Nephron (organoid): Measurements from ENCODE around the gene ARID3A.
A peak's percentile ranks its signal among the peaks of the same experiment; 100 is the strongest.
"Not testable (repeated sequence)": the region's sequence is repeated elsewhere in the genome, so short reads cannot be mapped to it uniquely, and the experiment has no call there.

Source experiments
- H3K27ac Mint-ChIP-seq, 3 experiments: 2 replicates each; pipeline ENCODE4 v1.8.0; 2020; ENCODE audit warnings: mixed read lengths in 3 of 3, mild to moderate bottlenecking in 2 of 3, moderate library complexity in 1 of 3
- H3K27me3 Mint-ChIP-seq: 2 replicates; pipeline ENCODE4 v1.8.0; 2021; ENCODE audit warnings: low read depth, mild to moderate bottlenecking, moderate library complexity, mixed read lengths
- H3K36me3 Mint-ChIP-seq: 2 replicates; pipeline ENCODE4 v1.8.0; 2020; ENCODE audit warnings: low read depth, mixed read lengths
- H3K4me1 Mint-ChIP-seq: 2 replicates; pipeline ENCODE4 v1.8.0; 2020; ENCODE audit warnings: mixed read lengths
- H3K4me3 Mint-ChIP-seq, 3 experiments: 2 replicates each; pipeline ENCODE4 v1.8.0; 2020; ENCODE audit warnings: mild to moderate bottlenecking in 3 of 3, mixed read lengths in 3 of 3, moderate library complexity in 2 of 3
- H3K9me3 Mint-ChIP-seq: 2 replicates; pipeline ENCODE4 v1.8.0; 2020; ENCODE audit warnings: mixed read lengths
- CTCF ChIP-seq, 3 experiments: fragments of 200-600 bp; sonication (generic); IDR thresholded peaks; one replicate each; pipeline ENCODE4 v1.5.0; 2021; ENCODE audit warnings: antibody characterized with exemption in 3 of 3; ENCODE audit not compliant: unreplicated experiment in 3 of 3

The ARID3A gene

GRCh38 chr19:955803-956765 is 30.2 kb downstream of the ARID3A start:
- Mint-ChIP-seq H3K4me3 (peak overlapping the region in 1 of 3 experiments; percentile 65), H3K9me3 (no peaks in the 10 kb centered on the region), H3K36me3 (peaks cover 9% of the 10 kb centered on the region), H3K27me3 (no peaks in the 10 kb centered on the region), H3K27ac (peak overlapping the region; percentile 93 to 96 (median 95)), H3K4me1 (peaks cover 23% of the 10 kb centered on the region)
- no peak for TF ChIP-seq CTCF (IDR thresholded peaks at IDR 0.05; ENCODE audit: unreplicated experiment in 3 of 3)

GRCh38 chr19:956766-957440 is 31.1 kb downstream of the ARID3A start:
- Mint-ChIP-seq H3K9me3 (no peaks in the 10 kb centered on the region), H3K27me3 (no peaks in the 10 kb centered on the region), H3K4me3 (peak overlapping the region in 2 of 3 experiments; percentile 43 to 51), H3K36me3 (peaks cover 9% of the 10 kb centered on the region), H3K4me1 (peaks cover 17% of the 10 kb centered on the region), H3K27ac (peak overlapping the region; percentile 61 to 95 (median 80))
- no peak for TF ChIP-seq CTCF (IDR thresholded peaks at IDR 0.05; ENCODE audit: unreplicated experiment in 3 of 3)

GRCh38 chr19:957578-957977 is 31.7 kb downstream of the ARID3A start:
- Mint-ChIP-seq H3K27ac (peak overlapping the region; percentile 61 to 95 (median 80)), H3K4me1 (peaks cover 21% of the 10 kb centered on the region), H3K4me3 (peak overlapping the region in 2 of 3 experiments; percentile 11 to 14), H3K36me3 (peaks cover 14% of the 10 kb centered on the region)
- not testable (repeated sequence) for H3K27me3 Mint-ChIP-seq, H3K9me3 Mint-ChIP-seq

GRCh38 chr19:958967-959855 is 33.4 kb downstream of the ARID3A start:
- H3K4me1 Mint-ChIP-seq, result peaks cover 15% of the 10 kb centered on the region
- H3K9me3 Mint-ChIP-seq, result no peaks in the 10 kb centered on the region
- H3K36me3 Mint-ChIP-seq, result peaks cover 27% of the 10 kb centered on the region
- TF ChIP-seq CTCF (IDR thresholded peaks at IDR 0.05; ENCODE audit: unreplicated experiment in 3 of 3), result no peak
- no peaks in the 10 kb centered on the region for H3K27me3 Mint-ChIP-seq
- H3K27ac Mint-ChIP-seq, result peak overlapping the region; percentile 60 to 89 (median 88)
- H3K4me3 Mint-ChIP-seq, result peak overlapping the region in 2 of 3 experiments; percentile 27 to 29

- Mint-ChIP-seq H3K27me3 (no peaks in the 10 kb centered on the region), H3K9me3 (no peaks in the 10 kb centered on the region)
Observed at GRCh38 chr19:960020-960419, 34.2 kb downstream of the ARID3A start.

More at GRCh38 chr19:960020-960419, 34.2 kb downstream of the ARID3A start:
- Mint-ChIP-seq H3K36me3 (peaks cover 35% of the 10 kb centered on the region), H3K4me1 (peaks cover 15% of the 10 kb centered on the region), H3K4me3 (peak overlapping the region in 1 of 3 experiments; percentile 16), H3K27ac (peak overlapping the region in 2 of 3 experiments; percentile 29 to 54)
- TF ChIP-seq CTCF (IDR thresholded peaks at IDR 0.05; ENCODE audit: unreplicated experiment in 3 of 3), result no peak
